ENCODE data around the gene SH3BP4.

SH3BP4 gene, protein sequence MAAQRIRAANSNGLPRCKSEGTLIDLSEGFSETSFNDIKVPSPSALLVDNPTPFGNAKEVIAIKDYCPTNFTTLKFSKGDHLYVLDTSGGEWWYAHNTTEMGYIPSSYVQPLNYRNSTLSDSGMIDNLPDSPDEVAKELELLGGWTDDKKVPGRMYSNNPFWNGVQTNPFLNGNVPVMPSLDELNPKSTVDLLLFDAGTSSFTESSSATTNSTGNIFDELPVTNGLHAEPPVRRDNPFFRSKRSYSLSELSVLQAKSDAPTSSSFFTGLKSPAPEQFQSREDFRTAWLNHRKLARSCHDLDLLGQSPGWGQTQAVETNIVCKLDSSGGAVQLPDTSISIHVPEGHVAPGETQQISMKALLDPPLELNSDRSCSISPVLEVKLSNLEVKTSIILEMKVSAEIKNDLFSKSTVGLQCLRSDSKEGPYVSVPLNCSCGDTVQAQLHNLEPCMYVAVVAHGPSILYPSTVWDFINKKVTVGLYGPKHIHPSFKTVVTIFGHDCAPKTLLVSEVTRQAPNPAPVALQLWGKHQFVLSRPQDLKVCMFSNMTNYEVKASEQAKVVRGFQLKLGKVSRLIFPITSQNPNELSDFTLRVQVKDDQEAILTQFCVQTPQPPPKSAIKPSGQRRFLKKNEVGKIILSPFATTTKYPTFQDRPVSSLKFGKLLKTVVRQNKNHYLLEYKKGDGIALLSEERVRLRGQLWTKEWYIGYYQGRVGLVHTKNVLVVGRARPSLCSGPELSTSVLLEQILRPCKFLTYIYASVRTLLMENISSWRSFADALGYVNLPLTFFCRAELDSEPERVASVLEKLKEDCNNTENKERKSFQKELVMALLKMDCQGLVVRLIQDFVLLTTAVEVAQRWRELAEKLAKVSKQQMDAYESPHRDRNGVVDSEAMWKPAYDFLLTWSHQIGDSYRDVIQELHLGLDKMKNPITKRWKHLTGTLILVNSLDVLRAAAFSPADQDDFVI
- 0 to 0.88 reads per million in 2 donors for total RNA-seq

DNA sequence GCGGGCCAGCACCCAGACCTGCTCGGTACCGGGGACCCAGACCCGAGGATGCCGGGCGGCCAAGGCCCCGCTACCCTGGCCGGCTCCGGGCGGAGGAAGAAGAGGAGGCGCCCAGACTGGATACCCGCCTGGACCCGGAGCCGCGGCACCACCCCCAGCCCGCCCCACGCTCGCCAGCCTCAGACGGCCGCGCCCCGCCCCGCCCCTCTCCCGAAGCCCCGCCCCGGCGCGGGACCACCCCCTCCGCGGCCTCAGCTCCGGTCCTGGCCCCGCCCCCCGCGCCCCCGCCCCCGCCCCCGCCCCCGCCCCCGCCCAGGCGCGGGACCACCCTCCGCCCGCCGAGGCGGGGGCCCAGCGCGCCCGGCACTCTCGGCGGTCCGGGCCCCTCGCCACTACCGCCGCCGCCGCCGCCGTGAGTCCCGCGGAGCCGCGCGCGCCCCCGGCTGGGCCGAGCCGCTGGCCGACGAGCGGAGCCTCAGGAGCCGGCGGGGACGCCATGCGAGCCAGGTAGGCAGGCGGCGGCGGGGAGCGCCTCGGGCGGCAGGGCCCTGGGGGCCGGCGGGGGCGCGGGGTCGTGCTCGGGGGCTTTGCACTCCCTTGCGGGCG lies at the start of gene SH3BP4:
TSS of gene SH3BP4 (plus strand) at position 354 of the 606 bp plus-strand sequence. CDS start 82,986 bp downstream, outside the sequence.
- peak in 1 of 5 experiments; percentile 17 for DNase-seq

DNA sequence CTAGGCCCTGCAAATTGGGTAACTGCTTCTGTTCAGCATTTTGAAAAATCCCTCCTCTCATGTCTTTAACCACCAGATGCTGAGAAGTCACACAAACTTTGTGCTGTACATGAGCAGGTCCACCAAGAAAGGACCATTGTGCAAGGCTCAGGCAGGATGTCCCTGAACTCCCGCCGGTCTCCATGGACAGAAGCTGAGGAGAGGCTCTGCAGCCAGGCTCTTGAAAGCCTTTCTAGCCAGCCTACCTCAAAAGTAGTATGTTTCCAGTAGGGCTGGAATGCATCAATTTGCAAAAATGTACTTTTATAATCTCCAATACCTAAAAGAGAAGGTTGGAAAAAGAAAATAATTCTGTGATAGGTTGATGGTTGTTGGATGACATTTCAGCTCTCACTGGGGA lies 47.0 kb upstream of the SH3BP4 start:
- DNase-seq, result no peak

DNA sequence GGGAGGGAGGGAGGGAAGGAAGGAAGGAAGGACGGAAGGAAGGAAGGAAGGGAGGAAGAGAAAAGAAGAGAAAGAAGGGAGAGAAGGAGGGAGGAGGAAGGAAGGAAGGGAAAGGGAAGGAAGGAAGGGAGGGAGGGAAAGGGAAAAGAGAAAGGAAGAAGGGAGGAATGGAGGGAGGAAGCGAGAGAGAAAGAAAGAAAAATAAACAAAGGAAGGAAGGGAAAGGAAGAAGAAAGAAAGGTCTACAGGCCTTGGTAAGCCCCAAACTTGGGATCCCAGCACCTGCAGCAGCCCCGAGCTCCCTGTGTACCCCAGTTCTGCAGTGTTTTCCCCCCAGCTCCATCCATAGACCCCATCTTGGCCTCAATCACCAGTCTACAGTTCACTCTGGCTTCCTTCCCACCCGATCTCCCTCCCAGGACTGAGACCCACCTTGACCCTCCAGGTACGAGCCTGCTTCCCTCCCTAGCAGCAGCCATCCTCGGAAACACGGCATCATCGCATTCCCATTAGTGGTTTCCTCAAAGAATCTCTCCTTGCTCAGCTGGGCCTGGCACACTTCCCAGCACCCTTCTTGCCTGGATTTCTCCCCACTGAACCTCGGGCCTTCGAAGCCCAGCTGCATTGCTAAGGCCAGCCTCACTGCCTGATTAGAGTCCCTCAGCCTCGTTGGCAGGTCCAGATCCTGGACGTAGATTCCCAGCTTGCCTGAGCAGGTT lies 46.1 kb upstream of the SH3BP4 start:
- DNase-seq, result no peak

DNA sequence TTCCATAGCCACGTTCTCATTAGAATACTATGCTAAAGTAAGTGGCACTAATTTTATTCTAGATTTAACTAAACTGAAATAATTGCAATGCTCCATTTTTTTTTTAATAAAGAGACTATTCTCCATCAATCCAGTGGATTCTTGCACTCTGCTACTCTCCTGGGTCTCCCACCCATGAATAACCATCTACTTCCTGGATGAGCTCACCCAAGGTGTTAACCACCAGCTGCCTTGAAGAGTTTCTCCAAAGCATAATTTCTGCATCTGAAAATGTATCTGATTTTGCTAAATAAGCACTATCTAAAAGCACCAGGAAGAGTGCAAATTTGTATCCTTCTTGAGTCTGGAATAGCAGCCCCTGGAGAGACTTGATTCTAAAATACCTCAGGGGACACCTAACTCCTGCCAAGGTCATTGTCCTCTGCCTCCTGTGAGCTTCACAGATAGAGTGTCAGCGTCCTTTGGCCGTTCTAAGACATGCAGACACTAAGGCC lies 41.6 kb upstream of the SH3BP4 start:
- no peak for DNase-seq

DNA sequence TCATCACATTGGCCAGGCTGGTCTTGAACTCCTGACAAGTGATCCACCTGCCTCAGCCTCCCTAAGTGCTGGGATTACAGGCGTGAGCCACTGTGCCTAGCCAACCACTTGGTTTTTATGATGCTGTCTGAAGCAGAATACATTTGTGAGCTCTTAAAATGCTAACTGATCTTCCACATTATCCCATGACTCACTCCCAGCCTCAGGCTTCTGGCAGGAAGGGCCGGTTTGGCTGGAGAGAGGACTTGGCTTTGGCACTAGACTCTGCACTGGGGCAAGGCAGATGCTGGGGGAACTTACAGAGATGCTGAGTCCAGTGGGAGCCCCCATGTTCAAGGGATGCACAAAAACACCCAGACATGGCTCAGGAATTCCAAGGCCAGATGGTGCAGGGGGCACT lies 40.5 kb upstream of the SH3BP4 start:
- DNase-seq, result no peak

DNA sequence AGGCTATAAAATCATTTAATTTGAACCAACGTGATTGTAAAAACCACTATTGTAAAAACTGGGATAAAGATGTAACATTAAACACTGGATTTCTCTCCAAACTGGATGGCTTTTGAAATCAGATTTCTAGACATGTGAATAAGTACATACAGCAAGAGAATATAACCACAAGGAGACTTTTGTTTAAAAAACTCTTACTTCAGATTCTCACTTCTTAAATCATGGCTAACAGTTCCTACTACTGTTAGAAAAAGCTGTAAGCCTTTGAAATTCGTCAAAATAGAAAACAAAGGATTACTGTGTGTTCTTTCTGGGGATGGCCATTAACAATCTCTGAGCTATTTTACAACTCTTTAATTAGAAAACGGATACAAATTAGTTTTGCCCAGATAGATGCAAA lies 39.4 kb upstream of the SH3BP4 start:
- no peak for DNase-seq

DNA sequence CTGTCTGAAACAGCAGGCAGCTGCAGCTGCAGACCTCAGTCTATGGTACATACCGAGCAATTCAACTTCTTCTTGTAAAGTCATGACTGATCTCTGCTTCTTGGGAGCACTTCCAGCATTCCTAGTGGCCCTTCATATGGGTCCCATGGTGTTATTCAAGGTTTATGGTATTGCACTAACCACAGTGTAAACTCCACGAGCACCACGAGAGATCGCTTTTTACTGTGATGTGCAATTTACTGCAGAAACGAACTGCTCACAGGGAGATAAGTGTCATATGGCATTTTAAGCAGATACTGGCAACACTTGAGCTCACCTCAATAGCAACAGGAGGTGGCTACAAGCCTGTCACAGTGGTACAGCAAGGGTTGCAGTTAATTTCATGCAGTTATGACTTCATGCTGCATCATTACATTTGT lies 38.6 kb upstream of the SH3BP4 start:
- no peak for DNase-seq

DNA sequence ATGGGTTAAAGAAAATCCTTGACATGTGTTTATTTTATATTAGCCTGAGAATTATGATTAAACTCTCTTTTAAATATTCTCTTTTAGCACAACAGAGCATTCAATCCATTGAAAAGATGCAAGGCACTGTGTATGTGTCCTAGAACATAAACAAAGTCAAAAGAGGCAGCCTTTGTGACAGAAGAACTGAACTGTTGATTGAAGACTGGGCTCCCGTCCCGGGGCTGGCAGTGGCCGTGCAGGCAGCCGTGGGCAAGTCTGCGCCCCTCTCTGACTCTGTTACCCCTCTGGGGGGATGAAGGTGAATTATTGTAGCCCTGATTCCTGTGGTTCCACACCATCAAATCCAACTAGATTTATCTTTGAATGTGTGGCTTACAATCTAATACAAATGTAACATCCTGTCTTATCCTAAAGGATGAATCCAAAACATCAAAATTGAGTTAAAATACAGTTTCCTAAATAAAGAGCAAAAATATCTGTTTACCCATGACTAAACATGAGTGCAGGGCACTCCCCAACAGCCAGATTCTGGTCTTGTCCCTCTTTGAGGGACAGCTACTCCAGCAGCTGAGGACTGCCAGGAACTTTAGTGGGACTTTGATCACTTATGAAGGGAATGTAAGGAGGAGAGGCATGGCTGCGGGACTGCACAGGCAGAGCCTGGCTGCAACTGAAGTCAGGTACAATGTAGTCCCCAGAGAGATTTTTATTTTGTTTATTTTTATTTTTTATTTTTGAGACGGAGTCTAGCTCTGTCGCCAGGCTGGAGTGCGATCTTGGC lies 37.3 kb upstream of the SH3BP4 start:
- no peak for DNase-seq

DNA sequence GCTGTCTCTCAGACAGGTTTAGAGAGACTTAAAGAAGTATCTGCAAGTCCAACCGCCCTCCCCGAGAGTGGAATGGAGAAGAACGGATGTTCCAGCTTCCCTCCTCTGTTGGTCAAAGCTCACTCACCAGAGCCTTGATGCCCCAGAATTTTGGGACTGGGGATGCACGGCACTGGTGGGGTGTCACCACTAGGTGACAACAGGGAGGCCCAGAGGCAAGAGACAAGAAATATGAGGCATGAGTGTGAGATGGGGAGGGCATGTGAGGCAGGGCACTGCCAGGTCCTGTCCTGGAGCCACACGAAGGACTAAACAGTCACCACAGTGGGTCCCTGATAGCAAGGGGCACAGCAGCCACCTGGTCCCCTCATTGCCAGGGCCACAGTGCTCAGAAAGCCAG lies 35.1 kb upstream of the SH3BP4 start:
- no peak for DNase-seq

DNA sequence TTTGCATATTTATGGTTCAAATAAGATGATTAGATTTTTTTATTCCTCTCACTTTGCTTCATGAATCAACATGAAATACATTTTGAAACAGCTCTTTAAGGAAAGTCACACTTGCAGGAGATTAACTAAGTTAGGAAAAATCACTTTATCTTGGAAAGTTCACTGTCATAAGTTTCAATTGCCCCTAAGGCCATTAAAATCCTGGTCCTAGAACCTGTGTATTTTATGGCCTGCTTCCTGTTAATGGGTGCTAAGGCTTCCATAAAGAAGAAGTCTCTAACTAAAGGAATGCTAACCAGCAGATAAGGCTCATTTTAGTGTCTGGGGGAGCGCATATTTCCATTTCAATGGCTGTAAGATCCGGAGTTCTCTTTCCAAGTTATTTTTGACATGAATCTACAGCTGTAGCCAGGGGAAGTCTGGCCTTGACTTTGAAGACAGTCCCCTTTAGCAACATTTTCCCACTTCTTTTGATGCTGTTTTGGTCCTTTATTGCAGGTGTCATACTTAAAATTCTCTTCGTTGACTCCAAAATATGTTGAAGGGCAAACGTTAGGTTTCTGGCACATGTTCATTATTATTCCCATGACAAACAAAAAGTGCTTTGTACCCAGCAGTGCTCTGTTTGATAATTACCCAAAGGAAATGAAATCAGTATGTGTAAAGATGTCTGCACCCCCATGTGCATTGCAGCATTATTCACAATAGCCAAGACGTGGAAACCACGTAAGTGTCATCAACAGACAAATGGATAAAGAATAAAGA lies 34.4 kb upstream of the SH3BP4 start:
- DNase-seq, result no peak

DNA sequence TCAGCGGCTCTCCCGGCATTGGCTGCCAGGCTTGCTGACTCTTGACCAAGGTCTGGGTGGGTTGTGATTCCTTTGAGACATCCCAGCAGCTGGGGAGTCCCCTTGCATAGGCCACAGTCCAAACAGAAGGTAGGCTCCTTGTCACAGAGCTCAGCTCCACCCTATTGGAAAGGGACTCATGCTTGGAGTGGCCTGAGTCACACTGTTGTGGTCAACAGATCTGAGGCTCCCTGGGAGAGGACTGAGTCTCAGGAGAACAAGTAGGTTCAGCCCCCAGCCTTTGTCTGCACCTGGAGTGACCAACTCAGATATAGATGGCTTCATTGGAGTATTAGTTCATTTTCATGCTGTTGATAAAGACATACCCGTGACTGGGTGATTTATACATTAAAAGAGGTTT lies 32.1 kb upstream of the SH3BP4 start:
- no peak for DNase-seq

DNA sequence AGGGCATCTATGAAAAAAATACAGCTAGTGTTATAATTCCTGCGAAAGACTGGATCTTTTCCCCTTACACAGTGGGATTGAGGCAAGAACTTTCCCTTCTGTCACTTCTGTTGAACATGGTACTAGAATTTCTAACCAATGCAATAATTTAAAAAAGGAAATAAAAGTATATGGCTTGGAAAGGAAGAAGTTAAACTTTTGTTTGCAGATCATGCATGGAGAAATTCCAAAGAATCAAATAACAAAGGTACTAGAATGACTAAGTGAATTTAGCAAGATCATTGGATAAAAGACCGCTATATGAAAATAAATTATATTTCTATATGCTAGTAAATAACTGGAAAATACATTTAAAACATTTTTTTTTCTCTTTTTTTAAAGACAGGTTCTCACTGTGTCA lies 31.0 kb upstream of the SH3BP4 start:
- DNase-seq, result no peak

DNA sequence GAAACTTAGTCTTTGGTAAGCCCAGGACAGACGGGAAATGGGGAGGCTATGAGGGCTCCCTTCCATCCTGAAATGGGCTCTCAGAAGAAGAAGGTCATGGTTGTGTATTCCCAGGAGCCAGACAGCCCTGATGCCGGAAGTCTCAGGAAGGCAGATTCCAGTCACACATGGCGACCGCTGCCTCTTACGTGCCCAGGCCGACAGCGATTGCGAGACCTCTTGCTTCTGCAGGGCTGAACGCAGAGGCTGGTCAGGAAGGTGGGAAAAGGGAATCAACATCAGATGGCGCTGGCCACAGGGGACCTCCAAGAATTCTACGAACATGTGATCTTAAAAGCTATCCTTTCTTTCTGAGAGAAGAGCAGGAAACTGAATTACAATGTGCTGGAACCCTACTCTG lies 22.8 kb upstream of the SH3BP4 start:
- DNase-seq, result no peak

DNA sequence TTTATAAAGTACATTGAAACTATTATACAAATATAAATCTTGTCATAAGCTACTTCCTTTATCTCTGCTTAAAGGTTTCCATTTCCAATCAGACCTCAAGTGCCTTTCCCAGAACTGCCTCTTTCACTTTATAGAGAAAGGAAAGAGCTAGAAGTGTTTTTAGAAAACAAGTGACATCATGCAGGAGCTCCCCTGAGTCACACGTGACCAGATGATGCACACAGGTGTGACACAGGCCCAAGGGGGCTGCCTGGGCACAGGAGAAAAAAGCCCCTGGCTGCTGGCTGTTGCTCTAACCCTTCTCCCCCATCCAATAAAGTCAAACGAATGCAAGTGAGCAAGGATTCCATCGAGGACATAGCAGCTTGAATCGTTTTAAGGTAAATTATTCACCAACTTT lies 21.4 kb upstream of the SH3BP4 start:
- DNase-seq, result no peak

DNA sequence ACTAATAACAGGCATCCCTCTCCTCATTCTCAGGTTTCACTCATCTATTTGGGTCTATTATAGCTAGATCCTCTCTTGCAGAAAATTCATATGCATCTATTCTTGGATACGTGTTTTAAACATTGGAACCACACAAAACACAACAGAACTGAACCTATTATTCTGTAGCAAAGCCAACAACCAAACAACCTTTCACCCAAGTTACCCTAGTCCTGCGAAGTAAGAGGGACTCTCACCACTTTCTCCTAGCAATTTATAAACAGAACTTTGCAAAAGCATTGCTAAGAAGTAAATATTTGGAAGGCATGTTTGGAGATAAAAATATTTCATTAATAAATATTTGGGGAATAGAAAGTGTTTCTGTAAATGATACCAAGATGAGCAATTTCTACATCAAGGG lies 20.4 kb upstream of the SH3BP4 start:
- no peak for DNase-seq

DNA sequence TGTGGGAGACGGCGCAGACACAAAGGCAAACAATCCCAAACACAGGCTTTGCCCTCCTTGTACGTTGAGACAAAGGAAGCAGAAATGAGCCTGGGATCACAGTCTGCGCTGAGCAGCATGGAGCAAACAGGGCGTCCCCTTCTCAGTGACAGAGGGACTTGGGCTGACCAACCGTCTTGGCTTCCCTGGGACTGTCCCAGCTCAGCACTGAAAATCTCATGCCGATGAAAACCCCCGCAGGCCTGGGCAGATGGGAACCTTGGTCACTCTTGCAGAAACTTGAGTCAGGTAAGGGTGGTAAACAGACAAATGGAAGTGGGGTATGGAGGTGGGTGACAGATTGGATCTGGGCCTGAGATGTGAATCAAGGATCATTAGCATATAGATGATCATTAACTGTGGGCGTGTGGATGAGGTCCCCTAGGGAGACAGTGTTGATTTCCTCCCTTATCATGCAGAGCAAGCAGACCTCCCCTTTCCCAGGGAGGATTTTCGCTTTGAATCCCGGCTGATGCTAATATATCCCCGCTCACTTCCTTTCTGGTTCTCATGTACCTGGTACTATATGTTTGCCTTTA lies 19.1 kb upstream of the SH3BP4 start:
- DNase-seq, result no peak

DNA sequence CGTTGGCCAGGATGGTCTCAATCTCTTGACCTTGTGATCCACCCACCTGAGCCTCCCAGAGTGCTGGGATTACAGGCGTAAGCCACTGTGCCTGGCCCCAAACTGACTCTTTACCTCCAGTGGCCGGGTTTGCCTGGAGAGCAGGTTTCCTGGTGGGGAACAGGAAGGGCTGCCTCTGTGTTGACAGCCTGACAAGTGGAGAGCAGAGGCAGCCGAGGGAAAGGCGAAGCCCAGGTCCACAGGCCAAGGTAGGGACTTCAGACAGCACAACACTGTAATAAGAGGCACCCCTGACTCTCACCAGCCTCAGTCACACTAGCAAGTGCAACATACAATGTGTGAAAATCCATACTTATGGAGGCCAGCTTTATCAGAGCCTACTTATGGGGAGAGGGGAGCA lies 16.5 kb upstream of the SH3BP4 start:
- no peak for DNase-seq

DNA sequence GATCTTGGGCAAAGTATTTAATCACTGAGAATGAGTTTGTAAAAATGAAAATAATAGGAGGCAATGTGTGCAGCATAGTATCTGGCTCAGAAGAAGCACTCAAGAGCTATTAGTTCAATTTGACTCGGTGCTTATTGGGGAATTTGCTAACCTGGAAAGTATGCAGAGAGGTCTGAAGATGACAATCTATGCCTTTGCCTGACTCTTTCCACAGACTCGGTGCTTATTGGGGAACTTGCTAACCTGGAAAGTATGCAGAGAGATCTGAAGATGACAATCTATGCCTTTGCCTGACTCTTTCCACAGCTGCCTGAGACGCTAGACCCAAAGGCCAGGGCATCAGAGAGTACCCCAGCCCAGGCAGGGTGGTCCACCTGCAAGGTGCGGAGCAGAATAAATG lies 12.2 kb upstream of the SH3BP4 start:
- no peak for DNase-seq

DNA sequence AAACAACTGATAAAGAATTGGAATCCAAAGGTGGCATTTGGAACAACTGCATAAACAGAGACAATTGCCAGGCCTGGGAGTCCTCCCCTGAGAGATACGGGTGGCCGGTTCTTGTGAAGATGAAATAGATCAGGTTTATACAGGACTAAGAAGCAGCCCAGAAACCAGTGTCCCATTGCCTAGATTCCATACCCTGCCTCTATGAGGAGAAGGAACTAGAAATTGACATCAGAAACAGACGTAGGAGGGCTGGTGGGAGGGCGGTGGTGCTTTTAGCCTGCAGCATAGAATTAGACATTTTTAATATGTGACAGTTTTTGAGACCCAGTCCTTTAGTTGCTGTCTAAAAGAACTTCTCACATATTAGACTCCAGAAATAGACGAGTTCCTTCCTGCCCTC lies 11.8 kb upstream of the SH3BP4 start:
- no peak for DNase-seq

DNA sequence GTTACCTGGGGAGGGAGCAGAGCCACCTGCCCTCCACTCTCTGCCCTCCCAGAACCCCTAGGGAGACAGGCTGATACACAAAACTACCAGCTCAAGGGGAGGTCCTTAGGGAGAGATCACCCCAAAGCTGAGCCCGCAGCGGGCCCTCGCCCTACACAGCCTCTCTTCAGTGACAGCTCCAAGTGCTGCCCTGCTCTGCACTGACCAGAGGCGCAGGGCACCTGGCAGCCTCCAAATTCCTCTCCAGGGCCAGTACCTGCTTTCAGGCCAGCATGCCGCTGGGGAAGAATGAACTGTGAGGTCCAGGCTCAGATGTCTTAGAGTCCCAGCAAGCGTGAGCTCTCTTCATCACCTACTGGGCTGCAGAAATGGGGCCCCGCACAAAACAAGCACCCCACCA lies 11.3 kb upstream of the SH3BP4 start:
- no peak for DNase-seq

All from T-helper 2 cell (primary cell).